ENCODE data around the gene OVOL3.

The OVOL3 gene

DNA sequence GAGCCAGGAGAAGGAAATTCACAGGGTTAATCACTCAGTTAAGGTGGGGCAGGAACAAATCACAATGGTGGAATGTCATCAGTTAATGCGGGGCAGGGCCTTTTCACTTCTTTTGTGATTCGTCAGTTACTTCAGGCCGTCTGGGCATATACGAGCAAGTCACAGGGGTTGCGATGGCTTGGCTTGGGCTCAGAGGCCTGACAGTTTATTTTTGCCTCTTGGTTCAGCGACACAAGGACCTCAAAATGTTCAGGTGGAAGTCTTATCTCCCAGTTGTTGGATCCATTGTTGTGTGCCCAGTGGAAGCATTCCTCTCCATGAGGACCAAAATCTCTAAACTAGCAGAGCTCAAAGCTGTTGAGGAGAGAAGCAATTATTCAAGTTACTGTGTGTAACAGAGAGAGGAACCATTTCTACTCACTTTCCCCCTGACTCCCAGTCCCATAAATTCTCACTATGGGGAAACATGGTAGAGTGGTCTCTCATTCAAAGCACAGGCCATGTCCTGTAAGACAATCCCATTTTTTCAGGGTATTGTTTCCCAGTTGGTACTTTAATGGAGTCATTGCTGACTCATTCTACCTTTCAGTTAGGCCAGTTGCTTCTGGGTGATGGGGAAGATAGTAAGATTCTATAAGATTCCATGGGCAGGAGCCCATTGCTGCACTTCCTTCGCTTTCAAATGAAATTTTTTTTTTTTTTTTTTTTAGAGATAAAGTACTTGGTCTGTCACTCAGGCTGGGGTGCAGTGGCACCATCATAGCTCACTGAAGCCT is 50.1 kb downstream of the OVOL3 start:
- DNase-seq (ENCODE audit: low spot score) = no peak
- in situ Hi-C loops (cut with MboI; ENCODE audit: low sequenced_read_pairs, unreplicated experiment) = no loop called here
- TF ChIP-seq, protein P1, sequence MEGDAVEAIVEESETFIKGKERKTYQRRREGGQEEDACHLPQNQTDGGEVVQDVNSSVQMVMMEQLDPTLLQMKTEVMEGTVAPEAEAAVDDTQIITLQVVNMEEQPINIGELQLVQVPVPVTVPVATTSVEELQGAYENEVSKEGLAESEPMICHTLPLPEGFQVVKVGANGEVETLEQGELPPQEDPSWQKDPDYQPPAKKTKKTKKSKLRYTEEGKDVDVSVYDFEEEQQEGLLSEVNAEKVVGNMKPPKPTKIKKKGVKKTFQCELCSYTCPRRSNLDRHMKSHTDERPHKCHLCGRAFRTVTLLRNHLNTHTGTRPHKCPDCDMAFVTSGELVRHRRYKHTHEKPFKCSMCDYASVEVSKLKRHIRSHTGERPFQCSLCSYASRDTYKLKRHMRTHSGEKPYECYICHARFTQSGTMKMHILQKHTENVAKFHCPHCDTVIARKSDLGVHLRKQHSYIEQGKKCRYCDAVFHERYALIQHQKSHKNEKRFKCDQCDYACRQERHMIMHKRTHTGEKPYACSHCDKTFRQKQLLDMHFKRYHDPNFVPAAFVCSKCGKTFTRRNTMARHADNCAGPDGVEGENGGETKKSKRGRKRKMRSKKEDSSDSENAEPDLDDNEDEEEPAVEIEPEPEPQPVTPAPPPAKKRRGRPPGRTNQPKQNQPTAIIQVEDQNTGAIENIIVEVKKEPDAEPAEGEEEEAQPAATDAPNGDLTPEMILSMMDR (IDR thresholded peaks at IDR 0.05; ENCODE audit: borderline replicate concordance, control extremely low read depth, extremely low read depth, insufficient read depth, missing control alignments) = no peak
